Ovary (tissue), 9 donors: ENCODE results near the gene HPCAL4. TPM values are rescaled to one million over a fixed set of nuclear protein-coding genes. Genes with fewer than 3 reads are reported as not detected.
A peak's percentile ranks its signal among the peaks of the same experiment; 100 is the strongest.

Experiments used
- DNase-seq, 5 donors: peaks; one replicate each; pipeline ENCODE4 v3.0.0-alpha.2; 2019 to 2020
- H3K27ac ChIP-seq, 2 donors: fragments of 200-600 bp; one replicate each; pipeline versions ENCODE4 v1.5.1 to v1.8.0; 2019 to 2022
- H3K27me3 ChIP-seq: fragments of 200-600 bp; one replicate; pipeline ENCODE4 v1.8.0; 2022
- H3K36me3 ChIP-seq: fragments of 200-600 bp; sonication (generic); one replicate; pipeline ENCODE4 v1.5.1; 2019
- H3K4me1 ChIP-seq: one replicate; pipeline ENCODE4 v1.8.1; 2013; ENCODE audit warnings: mild to moderate bottlenecking, moderate library complexity; ENCODE audit not compliant: insufficient read depth
- H3K4me3 ChIP-seq: fragments of 200-600 bp; sonication (generic); one replicate; pipeline ENCODE4 v1.5.1; 2017
- H3K9me3 ChIP-seq, 2 donors: fragments of 200-600 bp in 1 of 2; sonication (generic) in 1 of 2; one replicate each; pipeline versions ENCODE4 v1.5.1 to v1.8.1; 2013 to 2019; ENCODE audit warnings: mild to moderate bottlenecking in 1 of 2, moderate library complexity in 1 of 2
- CTCF ChIP-seq, 3 donors: fragments of 450-650 bp in 2 of 3; fragments of 200-600 bp in 1 of 3; IDR thresholded peaks; one replicate each; pipeline versions ENCODE4 v1.5.1 to v1.8.0; 2016 to 2022; ENCODE audit warnings: antibody characterized with exemption in 3 of 3, mild to moderate bottlenecking in 1 of 3
- EP300 ChIP-seq: sonication (generic); formaldehyde crosslinking; IDR thresholded peaks from one replicate; pipeline ENCODE4 v1.6.1; 2017; ENCODE audit warnings: antibody characterized with exemption
- POLR2A ChIP-seq: fragments of 450-650 bp; IDR thresholded peaks from one replicate; pipeline ENCODE4 v1.6.1; 2017; ENCODE audit warnings: antibody characterized with exemption, mild to moderate bottlenecking, moderate library complexity
- WGBS, 3 donors: extraction: QIAGEN DNeasy Blood & Tissue Kit in 1 of 3; methylation state at CpG; one replicate each; pipeline versions ENCODE4 v1.1.5 to v1.1.7; 2013 to 2017; 5-methylcytosine and 5-hydroxymethylcytosine counted together
- intact Hi-C, 4 donors: fragments of 100-400 bp; cut with DNase I; formaldehyde crosslinking; loops; one replicate each; pipeline versions ENCODE4 v1.11.0 to v1.15.1; 2022 to 2023
- polyA plus RNA-seq, 2 donors: library from polyadenylated mRNA; stranded (reverse); fragments of 200-250 nt in 1 of 2; fragments of 350-450 nt in 1 of 2; fragmentation: Illumina TruSeq in 1 of 2; extraction: RNeasy Lipid Tissue Mini Kit (QIAGEN cat#74804) in 1 of 2; gene quantifications; one replicate each; pipeline ENCODE4 v1.2.3, GENCODE V29; 2013 to 2014
- total RNA-seq, 7 donors: library from RNA; depleted of rRNA in 2 of 7; stranded (reverse); fragments of >200 nt in 2 of 7; fragmentation: NEBNext Ultra II Directional in 3 of 7; extraction: Animal tissue kit (Norgen Biotek cat#: 25700) in 3 of 7; gene quantifications; one replicate each; pipeline versions ENCODE4 v1.1.0 to v1.2.4, GENCODE V29; 2016 to 2023
- donor health status: DM: no; HTN: no; CAD: no; lungs with moderate emphysema.
- donor health status: DM: no; HTN: no; CAD: no.
- donor health status: Bipolar disorder and iron deficiency.
- donor health status: DM: yes; HTN: yes; CAD: no.
- donor health status: DM: no; HTN: no; CAD: no.
- donor health status: DM: yes; HTN: yes; CAD: no.

HPCAL4 gene
- total and polyA plus RNA-seq, 9 donors = 0.88 to 11.1 (median 3.1) TPM

DNA sequence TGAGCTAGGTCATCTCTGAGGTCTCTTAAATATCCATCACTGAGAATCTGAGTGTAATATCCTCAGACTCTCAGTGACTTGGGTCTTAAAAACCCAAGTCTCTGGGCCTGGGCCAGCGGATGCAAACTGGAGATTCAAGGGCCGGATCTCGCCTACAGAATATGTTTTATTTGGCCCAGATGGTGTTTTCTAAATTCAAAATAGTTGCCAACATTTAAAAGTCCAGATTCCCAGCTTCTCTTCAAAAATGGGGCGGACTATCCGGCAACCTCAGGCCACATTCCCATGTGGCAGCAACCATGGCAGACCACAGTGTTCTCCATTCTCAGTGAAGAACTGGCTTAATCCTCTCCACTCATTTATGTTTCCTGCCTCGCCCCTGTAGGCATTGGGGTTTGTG is 39.1 kb downstream of the HPCAL4 start:
- intact Hi-C loops = loop anchor here in 2 of 4 donors (2.0 to 5.0 kb wide), 3 partner anchors 27 to 70 kb away; no protein-coding TSS in a partner anchor
- H3K4me3 ChIP-seq = no peak overlapping the region
- DNase-seq = no peak
- H3K9me3 ChIP-seq = no peaks in the 10 kb centered on the region
- H3K36me3 ChIP-seq = no peaks in the 10 kb centered on the region
- peak overlapping the region in 1 of 2 donors; percentile 30 for H3K27ac ChIP-seq
- no peaks in the 10 kb centered on the region for H3K27me3 ChIP-seq
- TF ChIP-seq POLR2A (no peak), CTCF (IDR thresholded peaks at IDR 0.05) (no peak), EP300 (no peak)
- H3K4me1 ChIP-seq = peaks cover 6% of the 10 kb centered on the region
- WGBS, 3 donors = 40 to 51% (median 43%) methylated on average over 6 of the region's 6 CpGs

DNA sequence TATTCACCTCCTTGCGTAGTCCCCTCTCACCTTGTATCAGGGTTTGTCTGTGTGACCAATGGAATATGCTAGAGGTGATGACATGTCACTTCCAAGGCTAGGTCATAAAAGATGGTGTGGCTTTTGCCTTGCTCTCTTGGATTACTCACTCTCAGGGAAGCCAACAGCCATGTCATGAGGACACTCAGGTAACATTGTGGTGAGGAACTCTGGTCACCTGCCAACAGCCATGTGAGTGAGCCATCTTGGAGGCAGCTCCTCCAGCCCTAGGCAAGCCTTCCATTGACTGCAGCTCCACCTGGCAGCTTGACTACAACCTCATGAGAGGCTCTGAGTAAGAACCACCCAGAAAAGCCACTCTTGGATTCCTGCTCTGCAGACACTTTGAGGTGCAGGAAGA is 40.8 kb downstream of the HPCAL4 start:
- Histone ChIP-seq H3K27me3 (no peaks in the 10 kb centered on the region), H3K4me3 (no peak overlapping the region), H3K36me3 (no peaks in the 10 kb centered on the region), H3K4me1 (peaks cover 14% of the 10 kb centered on the region), H3K27ac (no peak overlapping the region), H3K9me3 (no peaks in the 10 kb centered on the region)
- WGBS, 3 donors = 96 to 100% (median 98%) methylated on average over 1 of the region's 1 CpG
- TF ChIP-seq EP300 (no peak), CTCF (IDR thresholded peaks at IDR 0.05) (no peak), POLR2A (no peak)
- no peak for DNase-seq
- intact Hi-C loops = loop anchor here in 2 of 4 donors (2.0 to 5.0 kb wide), 2 partner anchors 42 to 72 kb away; no protein-coding TSS in a partner anchor

GRCh38 chr1:39649636-39650185 is 41.5 kb downstream of the HPCAL4 start:
- no peak for DNase-seq
- TF ChIP-seq EP300 (no peak), CTCF (IDR thresholded peaks at IDR 0.05) (no peak), POLR2A (no peak)
- H3K27ac ChIP-seq = no peak overlapping the region
- intact Hi-C loops = loop anchor here in 2 of 4 donors (2.0 to 5.0 kb wide), 2 partner anchors 41 to 73 kb away; no protein-coding TSS in a partner anchor
- H3K36me3 ChIP-seq = no peaks in the 10 kb centered on the region
- 53 to 62% (median 54%) methylated on average over 2 of the region's 2 CpGs for WGBS, 3 donors
- no peaks in the 10 kb centered on the region for H3K27me3 ChIP-seq
- H3K4me1 ChIP-seq = peaks cover 14% of the 10 kb centered on the region
- H3K9me3 ChIP-seq = no peaks in the 10 kb centered on the region
- H3K4me3 ChIP-seq = no peak overlapping the region

GRCh38 chr1:39648496-39648895 is 42.7 kb downstream of the HPCAL4 start:
- Histone ChIP-seq H3K4me3 (no peak overlapping the region), H3K9me3 (no peaks in the 10 kb centered on the region), H3K27ac (no peak overlapping the region), H3K27me3 (no peaks in the 10 kb centered on the region), H3K36me3 (no peaks in the 10 kb centered on the region), H3K4me1 (peaks cover 14% of the 10 kb centered on the region)
- intact Hi-C loops = no loop called here
- TF ChIP-seq CTCF (IDR thresholded peaks at IDR 0.05) (no peak), POLR2A (no peak), EP300 (no peak)
- WGBS, 3 donors = 31 to 46% (median 39%) methylated on average over 2 of the region's 2 CpGs
- peak in 1 of 5 donors; percentile 24 for DNase-seq
